Loucy (cell line): ENCODE data around the gene ZFR.

ENCODE experiments used
- H2AFZ ChIP-seq: fragments of 200-600 bp; sonication (generic); 2 replicates; pipeline ENCODE4 v1.6.0; 2016; ENCODE audit warnings: antibody characterized with exemption, mild to moderate bottlenecking, low read length, moderate library complexity
- H3F3A ChIP-seq: fragments of 200-600 bp; 2 replicates; pipeline ENCODE4 v1.6.0; 2016; ENCODE audit warnings: antibody characterized with exemption, low read depth, mild to moderate bottlenecking
- H3K27me3 ChIP-seq: fragments of 200-600 bp; sonication (generic); 2 replicates; pipeline ENCODE4 v1.6.1; 2014; ENCODE audit warnings: low read length, mild to moderate bottlenecking; ENCODE audit not compliant: insufficient read depth, poor library complexity, severe bottlenecking
- H3K36me3 ChIP-seq: fragments of 200-600 bp; sonication (generic); 2 replicates; pipeline ENCODE4 v1.6.1; 2016; ENCODE audit warnings: low read length; ENCODE audit not compliant: insufficient read depth
- H3K4me1 ChIP-seq: fragments of 200-600 bp; sonication (generic); 2 replicates; pipeline ENCODE4 v1.5.1; 2014; ENCODE audit warnings: low read length, mild to moderate bottlenecking; ENCODE audit not compliant: insufficient read depth, poor library complexity, severe bottlenecking
- H3K4me2 ChIP-seq: fragments of 200-600 bp; sonication (generic); 2 replicates; pipeline ENCODE4 v1.6.0; 2014; ENCODE audit warnings: antibody characterized with exemption, low read length, low read depth, mild to moderate bottlenecking; ENCODE audit not compliant: poor library complexity, severe bottlenecking
- H3K4me3 ChIP-seq: fragments of 200-600 bp; sonication (generic); 2 replicates; pipeline ENCODE4 v1.5.1; 2014; ENCODE audit warnings: low read length, mild to moderate bottlenecking, mixed read lengths; ENCODE audit not compliant: poor library complexity, severe bottlenecking
- H3K79me2 ChIP-seq: fragments of 200-600 bp; sonication (generic); 2 replicates; pipeline ENCODE4 v1.6.1; 2014; ENCODE audit warnings: low read length; ENCODE audit not compliant: insufficient read depth
- H3K9ac ChIP-seq: fragments of 200-600 bp; sonication (generic); 2 replicates; pipeline ENCODE4 v1.6.0; 2014; ENCODE audit warnings: mild to moderate bottlenecking, low read depth, low read length, moderate library complexity; ENCODE audit not compliant: poor library complexity, severe bottlenecking
- H3K9me2 ChIP-seq: fragments of 200-600 bp; sonication (generic); replicated peaks from 2 replicates; pipeline ENCODE4 v1.6.1; 2016; ENCODE audit warnings: low read depth, low read length, mixed read lengths
- H3K9me3 ChIP-seq: fragments of 200-600 bp; sonication (generic); 2 replicates; pipeline ENCODE4 v1.6.1; 2014; ENCODE audit warnings: mild to moderate bottlenecking, antibody characterized with exemption, low read length, low read depth; ENCODE audit not compliant: insufficient read depth
- H4K20me1 ChIP-seq: fragments of 200-600 bp; sonication (generic); 2 replicates; pipeline ENCODE4 v1.6.0; 2014; ENCODE audit warnings: antibody characterized with exemption, low read length, mild to moderate bottlenecking; ENCODE audit not compliant: insufficient read depth, poor library complexity, severe bottlenecking
- CTCF ChIP-seq: fragments of 200-600 bp; sonication (generic); conservative IDR thresholded peaks from 2 replicates; pipeline ENCODE4 v1.5.1; 2014; ENCODE audit warnings: mild to moderate bottlenecking, antibody characterized with exemption, low read length
- EZH2phosphoT487 ChIP-seq: fragments of 200-600 bp; IDR thresholded peaks from 2 replicates; pipeline ENCODE4 v1.6.1; 2018; ENCODE audit warnings: antibody characterized with exemption, mild to moderate bottlenecking, moderate library complexity, borderline replicate concordance

ZFR gene

GRCh38 chr5:32325616-32326015, 118.9 kb downstream of the ZFR start:
- no peaks in the 10 kb centered on the region for H3K79me2 ChIP-seq
- H3K36me3 ChIP-seq = no peaks in the 10 kb centered on the region
- no peak overlapping the region for H3K4me3 ChIP-seq
- no peak overlapping the region for H3K4me2 ChIP-seq
- no peaks in the 10 kb centered on the region for H3F3A ChIP-seq
- TF ChIP-seq CTCF = no peak
- no peak for TF ChIP-seq EZH2phosphoT487
- H4K20me1 ChIP-seq = no peaks in the 10 kb centered on the region
- H3K9me2 ChIP-seq = no peaks in the 10 kb centered on the region
- H2AFZ ChIP-seq = no peak overlapping the region
- peaks cover 8% of the 10 kb centered on the region; the same call in 1 of the 2 replicates for H3K9me3 ChIP-seq
- no peak overlapping the region for H3K9ac ChIP-seq
- no peaks in the 10 kb centered on the region for H3K4me1 ChIP-seq
- no peaks in the 10 kb centered on the region for H3K27me3 ChIP-seq

- H3K4me1 ChIP-seq = no peaks in the 10 kb centered on the region
- H3K4me2 ChIP-seq = no peak overlapping the region
- H3K9me2 ChIP-seq = no peaks in the 10 kb centered on the region
- no peak overlapping the region for H3K9ac ChIP-seq
- H2AFZ ChIP-seq = no peak overlapping the region
- H3K79me2 ChIP-seq = no peaks in the 10 kb centered on the region
- H3K4me3 ChIP-seq = no peak overlapping the region
- no peaks in the 10 kb centered on the region for H4K20me1 ChIP-seq
- no peaks in the 10 kb centered on the region for H3F3A ChIP-seq
- H3K27me3 ChIP-seq = no peaks in the 10 kb centered on the region
- peaks cover 8% of the 10 kb centered on the region; the same call in 1 of the 2 replicates for H3K9me3 ChIP-seq
- TF ChIP-seq EZH2phosphoT487 = no peak
- no peak for TF ChIP-seq CTCF
- no peaks in the 10 kb centered on the region for H3K36me3 ChIP-seq
Observed at GRCh38 chr5:32325062-32325461, 119.5 kb downstream of the ZFR start.

GRCh38 chr5:32323741-32324140, 120.8 kb downstream of the ZFR start:
- no peak for TF ChIP-seq CTCF
- TF ChIP-seq EZH2phosphoT487 = no peak
- Histone ChIP-seq H3K4me3 (no peak overlapping the region), H3K27me3 (no peaks in the 10 kb centered on the region)

More at GRCh38 chr5:32323741-32324140, 120.8 kb downstream of the ZFR start:
- Histone ChIP-seq H4K20me1 (no peaks in the 10 kb centered on the region), H3K9ac (no peak overlapping the region), H2AFZ (no peak overlapping the region), H3K79me2 (no peaks in the 10 kb centered on the region), H3F3A (no peaks in the 10 kb centered on the region), H3K4me1 (no peaks in the 10 kb centered on the region), H3K36me3 (no peaks in the 10 kb centered on the region), H3K4me2 (no peak overlapping the region), H3K9me2 (no peaks in the 10 kb centered on the region), H3K9me3 (peaks cover 8% of the 10 kb centered on the region; the same call in 1 of the 2 replicates)
